ENCODE data around the gene STARD3. TPM values are rescaled to one million over a fixed set of nuclear protein-coding genes. Genes with fewer than 3 reads are reported as not detected.

Gene STARD3
- total and polyA plus RNA-seq, 12 donors: 14.2 to 46.1 (median 19.9) TPM

DNA sequence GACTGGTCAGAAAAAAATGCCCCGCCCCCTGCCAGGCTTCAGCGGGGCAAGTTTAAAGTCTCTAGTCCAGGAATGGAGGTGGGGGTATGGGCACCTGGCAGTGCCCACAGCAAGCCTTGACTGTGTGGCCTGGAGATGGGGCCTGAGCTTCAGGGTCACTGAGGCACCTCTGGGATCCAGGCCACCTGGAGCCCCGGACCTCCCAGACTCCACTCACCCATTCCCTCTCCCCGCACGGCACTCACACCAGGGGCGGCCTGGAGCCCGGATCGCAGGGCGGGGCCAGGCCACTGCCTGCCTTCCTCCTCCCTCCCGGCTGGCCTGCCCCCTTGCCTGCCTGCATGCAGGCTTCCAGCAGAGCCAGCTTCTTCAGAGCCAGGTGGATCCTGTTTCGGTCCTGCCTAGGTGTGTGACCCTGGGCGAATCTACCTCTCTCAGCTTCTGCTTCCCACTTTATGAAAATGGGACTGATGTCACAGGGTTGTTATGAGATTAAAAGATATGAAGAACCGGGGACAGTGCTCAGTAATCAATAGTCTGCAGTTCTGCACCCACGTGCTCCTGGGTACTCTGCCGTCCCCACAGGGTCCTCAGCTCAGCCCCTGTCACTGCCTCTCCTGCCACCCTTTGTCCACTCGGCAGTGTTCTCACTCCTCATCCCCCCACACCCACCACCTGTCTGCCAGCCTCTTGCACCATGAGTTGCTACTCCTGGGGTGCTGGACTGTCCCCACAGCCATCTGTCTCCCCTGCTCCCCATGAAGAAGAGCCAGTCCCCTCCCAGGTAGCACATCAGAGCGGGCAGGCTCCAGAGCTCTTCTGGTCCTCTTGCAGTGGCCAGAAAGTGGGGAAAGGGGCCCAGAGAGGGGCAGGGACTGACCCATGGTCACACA lies 27.0 kb downstream of the STARD3 start:
- ATAC-seq (peak in 3 of 8 donors; percentile 4 to 27 (median 16)), DNase-seq (peak in 1 of 2 donors; percentile 66)
- Histone ChIP-seq H3K36me3 (peaks cover 0 to 38% (median 5%) of the 10 kb centered on the region in 9 donors), H3K9me3 (no peaks in the 10 kb centered on the region), H3K4me3 (peak overlapping the region in 9 of 10 donors; percentile 26 to 77 (median 53)), H3K4me1 (peaks cover 38 to 90% (median 80%) of the 10 kb centered on the region in 9 donors), H3K27me3 (peaks cover 0 to 34% (median 1%) of the 10 kb centered on the region in 7 donors), H3K27ac (peak overlapping the region; percentile 88 to 98 (median 94))
- TF ChIP-seq, protein P1, sequence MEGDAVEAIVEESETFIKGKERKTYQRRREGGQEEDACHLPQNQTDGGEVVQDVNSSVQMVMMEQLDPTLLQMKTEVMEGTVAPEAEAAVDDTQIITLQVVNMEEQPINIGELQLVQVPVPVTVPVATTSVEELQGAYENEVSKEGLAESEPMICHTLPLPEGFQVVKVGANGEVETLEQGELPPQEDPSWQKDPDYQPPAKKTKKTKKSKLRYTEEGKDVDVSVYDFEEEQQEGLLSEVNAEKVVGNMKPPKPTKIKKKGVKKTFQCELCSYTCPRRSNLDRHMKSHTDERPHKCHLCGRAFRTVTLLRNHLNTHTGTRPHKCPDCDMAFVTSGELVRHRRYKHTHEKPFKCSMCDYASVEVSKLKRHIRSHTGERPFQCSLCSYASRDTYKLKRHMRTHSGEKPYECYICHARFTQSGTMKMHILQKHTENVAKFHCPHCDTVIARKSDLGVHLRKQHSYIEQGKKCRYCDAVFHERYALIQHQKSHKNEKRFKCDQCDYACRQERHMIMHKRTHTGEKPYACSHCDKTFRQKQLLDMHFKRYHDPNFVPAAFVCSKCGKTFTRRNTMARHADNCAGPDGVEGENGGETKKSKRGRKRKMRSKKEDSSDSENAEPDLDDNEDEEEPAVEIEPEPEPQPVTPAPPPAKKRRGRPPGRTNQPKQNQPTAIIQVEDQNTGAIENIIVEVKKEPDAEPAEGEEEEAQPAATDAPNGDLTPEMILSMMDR (IDR thresholded peaks at IDR 0.05): no peak
- intact Hi-C loops (cut with DNase I): no loop called here
- 28 to 37% methylated on average over 17 of the region's 17 CpGs for WGBS, 2 donors

DNA sequence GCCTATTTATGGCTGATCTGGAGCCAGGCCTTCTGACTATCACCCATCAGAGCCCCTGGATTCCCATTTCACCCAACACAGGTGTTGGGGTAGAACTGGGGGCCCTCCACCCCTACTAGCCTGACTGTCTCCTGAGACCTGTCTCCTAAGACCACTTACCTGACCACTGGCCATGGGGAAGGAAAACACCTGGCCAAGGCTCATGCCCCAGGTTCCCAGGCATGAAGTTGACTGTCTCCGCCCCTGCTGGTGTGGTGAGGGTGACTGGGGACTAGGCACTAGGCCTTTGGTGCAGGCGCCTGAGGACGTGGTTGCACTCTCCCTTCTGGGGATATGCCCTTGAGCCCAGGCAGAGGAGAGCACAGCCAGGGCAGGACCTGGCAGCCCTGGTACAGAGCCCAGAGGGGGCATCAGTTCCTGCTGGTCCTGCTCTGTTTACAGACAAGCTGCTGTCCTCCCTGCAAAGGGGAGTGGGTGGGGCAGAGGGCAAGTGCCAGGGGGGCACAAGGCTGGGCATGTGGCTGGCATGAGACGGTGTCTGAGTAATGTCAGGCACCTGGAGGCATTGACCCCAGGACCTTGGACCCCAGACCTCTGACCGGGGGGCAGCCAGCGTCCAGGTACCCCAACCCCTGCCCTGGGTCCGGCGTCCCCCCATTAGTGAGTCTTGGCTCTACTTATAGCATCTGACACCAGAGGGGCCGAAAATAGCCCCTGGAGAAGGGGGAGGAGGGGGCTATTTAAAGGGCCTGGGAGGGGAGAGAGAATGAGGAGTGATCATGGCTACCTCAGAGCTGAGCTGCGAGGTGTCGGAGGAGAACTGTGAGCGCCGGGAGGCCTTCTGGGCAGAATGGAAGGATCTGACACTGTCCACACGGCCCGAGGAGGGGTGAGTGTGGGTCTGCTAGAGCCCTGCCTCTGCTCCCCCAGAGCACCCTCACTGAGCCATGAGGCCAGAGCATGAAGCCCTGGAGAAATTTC lies 27.9 kb downstream of the STARD3 start, which contains the start of gene TCAP:
TSS of gene TCAP (plus strand) at position 769 of the 981 bp plus-strand sequence. CDS start at position 780, 11 bp downstream.
- Histone ChIP-seq H3K4me1 (peaks cover 37 to 83% (median 73%) of the 10 kb centered on the region in 9 donors), H3K4me3 (peak within 1 kb of the TSS; percentile 21 to 77 (median 52)), H3K9me3 (no peaks in the 10 kb centered on the region), H3K27me3 (peaks cover 0 to 43% (median 8%) of the 10 kb centered on the region in 7 donors), H3K36me3 (peaks cover 0 to 29% (median 5%) of the 10 kb centered on the region in 9 donors), H3K27ac (peak within 1 kb of the TSS; percentile 88 to 98 (median 94))
- TF ChIP-seq, protein P1 (IDR thresholded peaks at IDR 0.05): no peak
- 24 to 33% methylated on average over 15 of the region's 15 CpGs for WGBS, 2 donors
- intact Hi-C loops (cut with DNase I): loop anchor here in 2 of 10 donors (5.0 kb wide), 2 partner anchors 43 to 87 kb away; no protein-coding TSS in a partner anchor
- peak; percentile 30 to 73 (median 58) for ATAC-seq
- peak; percentile 71 to 75 for DNase-seq

DNA sequence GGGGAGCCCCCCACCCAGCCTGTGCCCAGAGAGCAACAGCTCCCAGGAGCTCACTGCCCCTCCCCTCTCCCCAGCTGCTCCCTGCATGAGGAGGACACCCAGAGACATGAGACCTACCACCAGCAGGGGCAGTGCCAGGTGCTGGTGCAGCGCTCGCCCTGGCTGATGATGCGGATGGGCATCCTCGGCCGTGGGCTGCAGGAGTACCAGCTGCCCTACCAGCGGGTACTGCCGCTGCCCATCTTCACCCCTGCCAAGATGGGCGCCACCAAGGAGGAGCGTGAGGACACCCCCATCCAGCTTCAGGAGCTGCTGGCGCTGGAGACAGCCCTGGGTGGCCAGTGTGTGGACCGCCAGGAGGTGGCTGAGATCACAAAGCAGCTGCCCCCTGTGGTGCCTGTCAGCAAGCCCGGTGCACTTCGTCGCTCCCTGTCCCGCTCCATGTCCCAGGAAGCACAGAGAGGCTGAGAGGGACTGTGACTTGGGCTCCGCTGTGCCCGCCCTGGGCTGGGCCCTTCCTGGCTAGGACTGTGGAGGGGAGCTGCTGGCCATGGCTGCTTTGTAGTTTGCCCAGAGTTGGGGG lies 28.8 kb downstream of the STARD3 start:
- no peaks in the 10 kb centered on the region for H3K9me3 ChIP-seq
- H3K27ac ChIP-seq: peak overlapping the region; percentile 88 to 98 (median 94)
- 39 to 51% methylated on average over 17 of the region's 17 CpGs for WGBS, 2 donors
- H3K4me1 ChIP-seq: peaks cover 29 to 80% (median 65%) of the 10 kb centered on the region in 9 donors
- ATAC-seq (peak in 7 of 8 donors; percentile 1 to 26 (median 5)), DNase-seq (peak in 1 of 2 donors; percentile 40)
- TF ChIP-seq, protein P1 (IDR thresholded peaks at IDR 0.05): peak in 2 of 9 donors; percentile 10 to 16
- intact Hi-C loops (cut with DNase I): loop anchor here in 2 of 10 donors (5.0 kb wide), 2 partner anchors 43 to 87 kb away; no protein-coding TSS in a partner anchor
- peak overlapping the region; percentile 21 to 77 (median 52) for H3K4me3 ChIP-seq
- peaks cover 0 to 20% (median 2%) of the 10 kb centered on the region in 9 donors for H3K36me3 ChIP-seq
- H3K27me3 ChIP-seq: peaks cover 0 to 51% (median 8%) of the 10 kb centered on the region in 7 donors

Measured in heart right ventricle (tissue), 16 donors.